RWPE2 (cell line): ENCODE measurements around the gene PHLPP2.
"Not testable (repeated sequence)": the region's sequence is repeated elsewhere in the genome, so short reads cannot be mapped to it uniquely, and the experiment has no call there.

Experiments used
- ATAC-seq: fragments of 200-7000 bp; cut with Tn5 transposase; 3 replicates; pipeline ENCODE4 v1.9.1; 2021; ENCODE audit warnings: low read depth
- DNase-seq: peaks from one replicate; pipeline ENCODE4 v3.0.0-alpha.2; 2020; ENCODE audit warnings: low spot score
- H3K27ac ChIP-seq: fragments of 450-650 bp; 2 replicates; pipeline ENCODE4 v1.5.1; 2017; ENCODE audit warnings: mild to moderate bottlenecking; ENCODE audit not compliant: poor library complexity, severe bottlenecking
- H3K27me3 ChIP-seq: fragments of 250-450 bp; sonication (Bioruptor Pico); 2 replicates; pipeline ENCODE4 v1.5.1; 2021; ENCODE audit warnings: mild to moderate bottlenecking, moderate library complexity; ENCODE audit not compliant: insufficient read depth, poor library complexity, severe bottlenecking
- H3K36me3 ChIP-seq: fragments of 250-450 bp; sonication (Bioruptor Pico); 2 replicates; pipeline ENCODE4 v1.5.1; 2020; ENCODE audit warnings: low read depth, mild to moderate bottlenecking, moderate library complexity
- H3K4me1 ChIP-seq: fragments of 250-450 bp; sonication (Bioruptor Pico); 2 replicates; pipeline ENCODE4 v1.5.1; 2021; ENCODE audit warnings: mild to moderate bottlenecking, moderate library complexity; ENCODE audit not compliant: insufficient read depth, poor library complexity, severe bottlenecking
- H3K4me3 ChIP-seq: fragments of 250-450 bp; sonication (Bioruptor Pico); 2 replicates; pipeline ENCODE4 v1.5.1; 2021; ENCODE audit warnings: mild to moderate bottlenecking, moderate library complexity; ENCODE audit not compliant: severe bottlenecking
- H3K9me3 ChIP-seq: fragments of 250-450 bp; sonication (Bioruptor Pico); 2 replicates; pipeline ENCODE4 v1.5.1; 2021; ENCODE audit warnings: mild to moderate bottlenecking, moderate library complexity; ENCODE audit not compliant: severe bottlenecking
- CTCF ChIP-seq: fragments of 450-650 bp; IDR thresholded peaks from one replicate; pipeline ENCODE4 v1.5.1; 2017; ENCODE audit warnings: mild to moderate bottlenecking, moderate library complexity; ENCODE audit not compliant: poor library complexity, severe bottlenecking

Gene PHLPP2

DNA sequence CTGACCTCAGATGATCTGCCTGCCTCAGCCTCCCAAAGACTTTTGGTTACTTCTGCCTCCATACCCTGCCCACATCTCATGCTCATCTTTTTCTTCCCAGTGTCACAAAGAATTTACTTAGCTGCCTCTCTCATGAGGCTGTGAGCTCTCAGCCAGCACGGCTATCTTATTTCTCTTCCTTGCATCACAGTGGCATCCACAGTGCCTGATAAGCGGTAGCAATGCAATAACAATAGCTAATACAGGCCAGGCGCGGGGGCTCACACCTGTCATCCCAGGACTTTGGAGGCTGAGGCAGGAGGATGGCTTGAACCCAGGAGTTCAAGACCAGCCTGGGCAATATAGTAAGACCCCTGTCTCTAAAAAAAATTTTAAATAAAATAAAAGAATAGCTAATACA is 114.1 kb downstream of the PHLPP2 start:
- Histone ChIP-seq H3K9me3 (no peaks in the 10 kb centered on the region), H3K27ac (no peak overlapping the region), H3K27me3 (peaks cover 3% of the 10 kb centered on the region), H3K36me3 (no peaks in the 10 kb centered on the region), H3K4me3 (no peak overlapping the region), H3K4me1 (no peaks in the 10 kb centered on the region)
- DNase-seq, result no peak
- no peak for TF ChIP-seq CTCF
- ATAC-seq, result no peak

DNA sequence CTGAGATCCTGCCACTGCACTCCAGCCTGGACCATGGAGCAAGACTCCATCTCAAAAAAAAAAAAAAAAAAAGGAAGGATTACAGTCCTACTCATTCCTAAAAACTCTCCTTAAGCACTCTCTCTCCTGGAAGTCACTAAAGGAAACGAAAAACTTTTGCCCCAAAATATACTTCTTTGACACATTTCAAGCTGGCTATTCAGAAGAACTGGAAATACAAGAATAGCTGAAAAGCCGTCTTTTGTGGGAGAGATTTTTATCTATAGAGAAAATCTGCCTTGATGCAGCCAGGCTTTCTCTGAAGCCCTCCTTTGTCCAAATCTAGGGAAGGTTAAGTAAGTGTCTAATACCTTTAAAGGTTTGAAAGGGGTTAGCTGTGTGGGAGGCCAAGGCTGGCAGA is 115.4 kb downstream of the PHLPP2 start:
- H3K9me3 ChIP-seq, result no peaks in the 10 kb centered on the region
- H3K4me3 ChIP-seq, result no peak overlapping the region
- no peak overlapping the region for H3K27ac ChIP-seq
- ATAC-seq, result no peak
- DNase-seq, result no peak
- H3K4me1 ChIP-seq, result no peaks in the 10 kb centered on the region
- peaks cover 3% of the 10 kb centered on the region for H3K27me3 ChIP-seq
- H3K36me3 ChIP-seq, result no peaks in the 10 kb centered on the region
- no peak for TF ChIP-seq CTCF

DNA sequence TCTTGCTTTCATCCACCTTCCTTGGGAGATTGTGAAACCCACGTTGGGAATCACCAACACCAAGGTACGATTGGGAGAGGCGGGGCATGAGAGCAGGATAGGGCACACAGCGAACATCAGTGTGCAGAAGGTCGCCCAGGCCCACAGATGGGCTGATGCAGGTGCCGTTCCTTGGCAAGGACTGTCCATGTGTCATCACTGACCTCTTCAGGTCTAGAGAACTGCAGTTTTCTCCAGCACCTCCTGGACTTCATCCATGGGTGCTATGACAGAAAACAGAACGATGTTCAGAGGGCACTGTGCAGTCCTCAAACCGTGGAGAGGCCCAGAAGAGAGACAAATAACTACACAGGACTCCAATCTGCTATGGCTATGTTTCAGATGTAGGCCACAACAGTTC is 123.7 kb downstream of the PHLPP2 start:
- Histone ChIP-seq H3K4me3 (no peak overlapping the region), H3K9me3 (no peaks in the 10 kb centered on the region), H3K27ac (no peak overlapping the region), H3K36me3 (no peaks in the 10 kb centered on the region), H3K4me1 (no peaks in the 10 kb centered on the region), H3K27me3 (no peaks in the 10 kb centered on the region)
- TF ChIP-seq CTCF, result no peak
- DNase-seq, result no peak
- ATAC-seq, result no peak

GRCh38 chr16:71598426-71598825 is 126.1 kb downstream of the PHLPP2 start:
- H3K4me3 ChIP-seq, H3K27ac ChIP-seq, DNase-seq, ATAC-seq, H3K36me3 ChIP-seq, H3K9me3 ChIP-seq, H3K27me3 ChIP-seq, H3K4me1 ChIP-seq: not testable (repeated sequence)

DNA sequence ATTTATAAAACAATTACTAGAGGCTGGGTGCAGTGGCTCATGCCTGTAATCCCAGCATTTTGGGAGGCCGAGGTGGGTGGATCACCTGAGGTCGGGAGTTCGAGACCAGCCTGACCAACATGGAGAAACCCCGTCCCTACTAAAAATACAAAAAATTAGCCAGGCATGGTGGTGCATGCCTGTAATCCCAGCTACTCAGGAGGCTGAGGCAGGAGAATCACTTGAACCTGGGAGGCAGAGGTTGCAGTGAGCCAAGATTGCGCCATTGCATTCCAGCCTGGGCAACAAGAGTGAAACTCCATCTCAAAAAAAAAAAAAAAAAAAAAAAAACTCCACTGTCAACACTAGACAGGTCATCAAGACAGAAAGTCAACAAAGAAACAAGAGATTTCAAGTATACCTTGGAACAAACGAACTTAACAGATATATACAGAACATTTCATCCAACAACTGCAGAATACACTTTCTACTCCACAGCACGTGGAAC is 129.1 kb downstream of the PHLPP2 start:
- not testable (repeated sequence) for H3K4me3 ChIP-seq, H3K9me3 ChIP-seq, DNase-seq, H3K27ac ChIP-seq, H3K27me3 ChIP-seq, H3K4me1 ChIP-seq, ATAC-seq, H3K36me3 ChIP-seq
